ENCODE data around the gene SLC47A1. TPM values are rescaled to one million over a fixed set of nuclear protein-coding genes. Genes with fewer than 3 reads are reported as not detected.

The SLC47A1 gene
- total and polyA plus RNA-seq, 7 donors = 13.0 to 57.3 (median 29.1) TPM

DNA sequence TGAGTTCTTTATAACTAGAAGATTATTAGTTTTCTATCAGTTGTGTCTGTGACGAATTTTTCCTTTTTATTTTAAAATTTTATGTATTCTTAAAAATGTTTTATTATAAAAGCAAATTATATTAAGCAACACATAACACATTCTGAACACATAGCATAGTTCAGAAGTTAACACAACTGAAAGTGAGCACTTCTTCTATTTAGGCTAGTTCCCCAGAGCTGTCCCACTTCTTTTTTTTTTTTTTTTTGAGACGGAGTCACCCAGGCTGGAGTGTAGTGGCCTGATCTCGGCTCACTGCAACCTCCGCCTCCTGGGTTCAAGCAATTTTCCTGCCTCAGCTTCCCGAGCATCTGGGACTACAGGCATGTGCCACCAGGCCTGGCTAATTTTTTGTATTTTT is 77.2 kb downstream of the SLC47A1 start:
- ATAC-seq (no peak), DNase-seq (no peak)
- WGBS, 3 donors = 89 to 95% (median 95%) methylated on average over 5 of the region's 5 CpGs
- no peaks in the 10 kb centered on the region for H3K36me3 ChIP-seq (ENCODE audit: insufficient read depth in 1 of 2, low read depth in 1 of 2)
- no peaks in the 10 kb centered on the region for H3K27me3 ChIP-seq (ENCODE audit: insufficient read depth in 3 of 3, low read length in 2 of 3)
- H3K27ac ChIP-seq = no peak overlapping the region
- no peaks in the 10 kb centered on the region for H3K4me1 ChIP-seq
- intact Hi-C loops (cut with DNase I) = no loop called here
- H3K9me3 ChIP-seq = no peaks in the 10 kb centered on the region
- no peak overlapping the region for H3K4me3 ChIP-seq
- TF ChIP-seq, protein P1, sequence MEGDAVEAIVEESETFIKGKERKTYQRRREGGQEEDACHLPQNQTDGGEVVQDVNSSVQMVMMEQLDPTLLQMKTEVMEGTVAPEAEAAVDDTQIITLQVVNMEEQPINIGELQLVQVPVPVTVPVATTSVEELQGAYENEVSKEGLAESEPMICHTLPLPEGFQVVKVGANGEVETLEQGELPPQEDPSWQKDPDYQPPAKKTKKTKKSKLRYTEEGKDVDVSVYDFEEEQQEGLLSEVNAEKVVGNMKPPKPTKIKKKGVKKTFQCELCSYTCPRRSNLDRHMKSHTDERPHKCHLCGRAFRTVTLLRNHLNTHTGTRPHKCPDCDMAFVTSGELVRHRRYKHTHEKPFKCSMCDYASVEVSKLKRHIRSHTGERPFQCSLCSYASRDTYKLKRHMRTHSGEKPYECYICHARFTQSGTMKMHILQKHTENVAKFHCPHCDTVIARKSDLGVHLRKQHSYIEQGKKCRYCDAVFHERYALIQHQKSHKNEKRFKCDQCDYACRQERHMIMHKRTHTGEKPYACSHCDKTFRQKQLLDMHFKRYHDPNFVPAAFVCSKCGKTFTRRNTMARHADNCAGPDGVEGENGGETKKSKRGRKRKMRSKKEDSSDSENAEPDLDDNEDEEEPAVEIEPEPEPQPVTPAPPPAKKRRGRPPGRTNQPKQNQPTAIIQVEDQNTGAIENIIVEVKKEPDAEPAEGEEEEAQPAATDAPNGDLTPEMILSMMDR (IDR thresholded peaks at IDR 0.05) = no peak

- no peak for ATAC-seq
- no peak for DNase-seq
- TF ChIP-seq, protein P1 (IDR thresholded peaks at IDR 0.05) = no peak
- no peaks in the 10 kb centered on the region for H3K36me3 ChIP-seq (ENCODE audit: insufficient read depth in 1 of 2, low read depth in 1 of 2)
- peaks cover 15% of the 10 kb centered on the region for H3K9me3 ChIP-seq
- 84 to 86% (median 85%) methylated on average over 10 of the region's 10 CpGs for WGBS, 3 donors
- H3K27ac ChIP-seq = no peak overlapping the region
- intact Hi-C loops (cut with DNase I) = no loop called here
- H3K4me3 ChIP-seq = no peak overlapping the region
- no peaks in the 10 kb centered on the region for H3K4me1 ChIP-seq
- H3K27me3 ChIP-seq (ENCODE audit: insufficient read depth in 3 of 3, low read length in 2 of 3) = no peaks in the 10 kb centered on the region
Observed at GRCh38 chr17:19613979-19614378, 80.3 kb downstream of the SLC47A1 start.

DNA sequence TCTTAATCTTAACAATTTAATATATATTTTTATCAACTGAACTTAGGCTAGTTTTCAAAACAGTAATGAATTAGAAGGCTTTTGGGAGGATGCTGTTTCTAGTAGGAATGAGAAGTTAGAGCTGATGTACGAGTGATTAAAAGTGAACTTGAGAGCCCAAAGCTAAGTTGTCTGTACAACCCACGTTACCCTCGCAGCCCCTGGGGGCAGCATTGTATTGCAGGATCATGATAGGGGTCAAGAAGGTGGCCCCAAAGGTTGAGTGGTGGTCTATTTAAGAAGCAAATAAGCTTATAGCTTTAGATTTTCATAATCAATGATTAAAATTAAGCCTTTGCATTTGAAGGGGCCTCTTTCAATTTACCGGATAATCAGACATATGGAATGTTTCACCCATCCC is 81.2 kb downstream of the SLC47A1 start:
- H3K4me1 ChIP-seq = no peaks in the 10 kb centered on the region
- H3K27me3 ChIP-seq (ENCODE audit: insufficient read depth in 3 of 3, low read length in 2 of 3) = peaks cover 0 to 2% (median 0%) of the 10 kb centered on the region in 3 donors
- no peak overlapping the region for H3K4me3 ChIP-seq
- DNase-seq = no peak
- ATAC-seq = no peak
- no peaks in the 10 kb centered on the region for H3K36me3 ChIP-seq (ENCODE audit: insufficient read depth in 1 of 2, low read depth in 1 of 2)
- intact Hi-C loops (cut with DNase I) = no loop called here
- TF ChIP-seq, protein P1 (IDR thresholded peaks at IDR 0.05) = no peak
- H3K9me3 ChIP-seq = peaks cover 21% of the 10 kb centered on the region
- H3K27ac ChIP-seq = no peak overlapping the region
- 87 to 88% (median 88%) methylated on average over 4 of the region's 4 CpGs for WGBS, 3 donors

DNA sequence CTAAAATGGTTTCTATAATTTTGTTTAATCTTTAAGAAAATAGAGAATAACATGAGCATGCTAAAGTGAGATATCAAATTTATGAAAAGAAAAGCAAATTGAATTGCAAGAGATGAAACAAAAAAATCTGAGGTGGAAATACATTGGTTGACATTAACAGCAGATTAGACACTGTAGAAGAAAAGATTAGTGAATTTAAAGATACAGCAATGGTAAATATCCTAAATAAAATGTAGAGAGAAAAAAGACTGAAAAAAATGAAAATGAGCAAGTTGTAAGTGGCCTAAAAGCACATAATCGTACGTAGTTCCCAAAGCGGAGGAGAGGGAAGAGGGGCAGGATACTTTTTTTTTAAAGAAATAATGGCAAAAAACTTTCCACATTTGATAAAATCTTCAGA is 84.4 kb downstream of the SLC47A1 start:
- H3K9me3 ChIP-seq = peaks cover 41% of the 10 kb centered on the region
- H3K4me1 ChIP-seq = no peaks in the 10 kb centered on the region
- intact Hi-C loops (cut with DNase I) = no loop called here
- H3K27me3 ChIP-seq (ENCODE audit: insufficient read depth in 3 of 3, low read length in 2 of 3) = peaks cover 0 to 2% (median 0%) of the 10 kb centered on the region in 3 donors
- no peak overlapping the region for H3K4me3 ChIP-seq
- TF ChIP-seq, protein P1 (IDR thresholded peaks at IDR 0.05) = no peak
- H3K36me3 ChIP-seq (ENCODE audit: insufficient read depth in 1 of 2, low read depth in 1 of 2) = no peaks in the 10 kb centered on the region
- DNase-seq (no peak), ATAC-seq (no peak)
- WGBS, 3 donors = 91 to 95% (median 95%) methylated on average over 3 of the region's 3 CpGs
- no peak overlapping the region for H3K27ac ChIP-seq

DNA sequence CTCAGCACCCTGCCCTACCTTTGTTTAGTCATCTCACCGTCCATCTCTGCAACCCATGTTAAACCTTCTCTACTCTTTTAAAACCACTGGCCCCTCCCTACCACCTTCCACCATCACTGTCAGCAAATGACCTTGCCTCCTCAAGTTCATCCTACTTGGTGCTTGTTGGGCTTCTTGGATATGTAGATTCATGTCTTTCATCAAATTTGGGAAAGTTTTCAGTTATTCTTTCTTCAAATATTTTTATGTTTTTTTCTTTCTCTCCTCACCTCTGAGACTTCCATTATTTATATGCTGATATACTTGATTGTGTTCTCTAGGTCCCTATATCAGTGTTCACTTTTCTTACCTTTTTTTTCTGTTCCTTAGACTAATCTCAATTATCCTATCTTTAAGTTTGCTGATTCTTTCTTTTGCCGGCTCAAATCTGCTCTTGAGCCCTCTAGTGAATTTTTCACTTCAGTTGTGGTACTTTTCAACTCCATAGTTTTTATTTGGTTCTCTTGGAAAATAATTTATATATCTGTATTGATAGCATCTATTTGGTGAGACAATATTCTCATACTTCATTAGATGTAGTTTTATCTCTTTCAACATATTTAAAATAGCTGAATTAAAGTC is 86.2 kb downstream of the SLC47A1 start:
- intact Hi-C loops (cut with DNase I) = no loop called here
- H3K27ac ChIP-seq = no peak overlapping the region

More for the DNA sequence above, 86.2 kb downstream of the SLC47A1 start:
- Histone ChIP-seq H3K4me3 (no peak overlapping the region), H3K27me3 (ENCODE audit: insufficient read depth in 3 of 3, low read length in 2 of 3) (peaks cover 0 to 2% (median 0%) of the 10 kb centered on the region in 3 donors), H3K9me3 (peaks cover 41% of the 10 kb centered on the region), H3K36me3 (ENCODE audit: insufficient read depth in 1 of 2, low read depth in 1 of 2) (no peaks in the 10 kb centered on the region), H3K4me1 (no peaks in the 10 kb centered on the region)
- 50 to 74% (median 69%) methylated on average over 2 of the region's 2 CpGs for WGBS, 3 donors
- ATAC-seq (no peak), DNase-seq (no peak)
- TF ChIP-seq, protein P1 (IDR thresholded peaks at IDR 0.05) = no peak
